HG03521 (cell line): Measurements from ENCODE around the gene HAUS5.

Source experiments
- ATAC-seq: cut with Tn5 transposase; IDR thresholded peaks from one replicate; pipeline ENCODE4 v1.9.1; 2021; ENCODE audit warnings: mild to moderate bottlenecking, moderate library complexity; ENCODE audit not compliant: unreplicated experiment

The HAUS5 gene

GRCh38 chr19:35607661-35608060 lies 4.9 kb upstream of the HAUS5 start:
- ATAC-seq: no peak

GRCh38 chr19:35608251-35608650 lies 4.3 kb upstream of the HAUS5 start:
- no peak for ATAC-seq

GRCh38 chr19:35609851-35610353 lies 2.6 kb upstream of the HAUS5 start:
- no peak for ATAC-seq

DNA sequence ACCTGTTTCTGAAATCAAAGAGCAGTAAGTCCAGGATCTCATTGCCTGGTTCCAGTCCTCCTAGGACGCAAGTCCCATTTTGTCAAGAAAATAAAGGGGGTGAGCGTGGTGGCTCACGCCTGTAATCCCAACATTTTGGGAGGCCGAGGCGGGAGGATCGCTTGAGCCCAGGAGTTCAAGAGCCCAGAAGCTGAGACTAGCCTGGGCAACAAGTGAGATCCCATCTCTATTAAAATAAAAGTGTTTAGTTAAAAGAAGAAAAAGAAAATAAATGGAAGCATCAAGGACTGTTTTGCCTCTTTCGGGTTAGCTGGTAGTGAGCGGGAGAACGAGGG lies 344 bp upstream of the HAUS5 start:
- ATAC-seq: no peak

DNA sequence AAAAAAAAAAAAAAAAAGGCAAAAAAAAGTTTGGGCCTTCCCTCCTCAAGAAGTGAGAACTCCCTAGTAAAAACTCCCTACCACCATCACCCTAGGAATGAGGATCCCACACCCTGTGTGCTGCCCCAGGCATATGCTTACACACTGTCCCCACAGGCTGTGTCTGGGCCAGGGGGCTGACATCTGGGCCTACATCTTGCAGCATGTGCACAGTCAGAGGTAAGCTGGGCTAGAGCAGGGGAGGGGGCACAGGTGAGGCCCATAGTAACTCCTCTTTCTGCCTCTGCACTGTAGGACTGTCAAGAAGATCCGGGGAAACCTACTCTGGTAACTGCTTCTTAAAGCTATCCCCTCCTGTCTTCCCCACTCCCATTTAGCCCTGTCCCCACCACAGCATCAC lies 1.0 kb downstream of the HAUS5 start:
- ATAC-seq: no peak

DNA sequence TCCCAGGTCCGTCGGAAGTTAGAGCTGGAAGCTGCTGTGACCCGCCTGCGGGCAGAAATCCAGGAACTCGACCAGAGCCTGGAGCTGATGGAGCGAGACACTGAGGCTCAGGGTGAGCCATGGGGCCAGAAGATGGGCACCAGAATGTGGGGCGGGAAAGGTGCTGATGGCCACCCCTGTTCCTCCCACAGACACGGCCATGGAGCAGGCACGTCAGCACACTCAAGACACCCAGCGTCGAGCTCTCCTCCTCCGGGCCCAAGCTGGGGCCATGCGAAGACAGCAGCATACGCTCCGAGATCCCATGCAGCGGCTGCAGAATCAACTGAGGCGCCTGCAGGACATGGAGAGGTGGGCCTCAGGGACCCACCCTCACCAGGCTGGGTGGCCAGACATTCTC lies 2.5 kb downstream of the HAUS5 start:
- ATAC-seq: no peak

DNA sequence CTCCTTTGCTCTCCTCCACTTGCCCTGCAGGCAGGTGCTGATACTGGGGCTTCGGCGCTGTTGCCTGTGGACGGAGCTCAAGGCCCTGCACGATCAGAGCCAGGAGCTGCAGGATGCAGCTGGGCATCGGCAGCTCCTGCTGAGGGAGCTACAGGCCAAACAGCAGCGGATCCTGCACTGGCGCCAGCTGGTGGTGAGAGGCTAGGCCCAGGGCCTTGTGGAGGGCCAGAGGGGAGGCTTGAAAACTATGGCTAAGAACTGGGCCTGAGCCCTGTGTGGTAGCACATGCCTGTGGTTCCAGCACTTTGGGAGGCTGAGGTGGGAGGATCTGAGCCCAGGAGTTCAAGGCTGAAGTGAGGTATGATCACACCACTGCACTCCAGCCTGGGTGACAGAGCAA lies 6.3 kb downstream of the HAUS5 start:
- no peak for ATAC-seq

DNA sequence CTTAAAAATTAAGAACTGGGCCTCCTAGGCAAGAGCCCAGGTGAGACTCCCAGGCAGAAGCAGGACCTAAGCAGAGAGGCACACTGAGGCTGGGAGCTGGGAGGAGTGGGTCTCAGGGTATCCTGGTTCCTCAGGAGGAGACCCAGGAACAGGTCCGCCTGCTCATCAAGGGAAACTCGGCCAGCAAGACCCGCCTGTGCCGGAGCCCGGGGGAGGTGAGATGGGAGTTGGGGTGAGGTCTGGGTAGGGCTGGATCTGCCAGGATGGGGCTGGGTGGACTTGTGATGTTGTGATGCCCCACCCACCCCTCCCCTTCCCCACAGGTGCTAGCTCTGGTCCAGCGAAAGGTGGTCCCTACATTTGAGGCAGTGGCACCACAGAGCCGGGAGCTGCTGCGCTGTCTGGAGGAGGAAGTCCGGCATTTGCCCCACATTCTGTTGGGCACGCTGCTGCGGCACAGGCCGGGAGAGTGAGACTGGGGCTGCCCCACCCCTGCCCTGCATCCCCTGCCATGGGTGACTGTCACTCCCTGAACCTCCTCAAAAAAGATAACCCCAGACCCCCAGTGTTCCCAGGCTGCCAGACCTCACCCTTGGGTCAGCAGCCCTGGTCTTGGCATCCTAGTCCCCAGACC lies 6.9 kb downstream of the HAUS5 start:
- ATAC-seq: no peak

DNA sequence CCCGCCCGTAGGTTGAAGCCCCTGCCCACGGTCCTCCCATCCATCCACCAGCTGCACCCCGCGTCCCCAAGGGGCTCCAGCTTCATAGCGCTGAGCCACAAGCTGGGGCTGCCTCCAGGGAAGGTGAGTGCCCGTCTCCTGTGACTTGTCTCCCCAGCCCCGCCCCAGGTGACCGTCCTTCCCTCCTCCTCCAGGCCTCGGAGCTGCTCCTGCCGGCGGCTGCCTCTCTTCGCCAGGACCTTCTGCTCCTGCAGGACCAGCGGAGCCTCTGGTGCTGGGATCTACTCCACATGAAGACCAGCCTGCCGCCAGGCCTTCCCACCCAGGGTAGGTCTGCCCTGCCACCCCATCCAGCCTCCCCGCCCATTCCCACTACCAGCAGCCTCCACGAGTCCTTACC lies 7.5 kb downstream of the HAUS5 start:
- ATAC-seq: no peak

GRCh38 chr19:35621708-35622107 lies 9.2 kb downstream of the HAUS5 start:
- no peak for ATAC-seq

DNA sequence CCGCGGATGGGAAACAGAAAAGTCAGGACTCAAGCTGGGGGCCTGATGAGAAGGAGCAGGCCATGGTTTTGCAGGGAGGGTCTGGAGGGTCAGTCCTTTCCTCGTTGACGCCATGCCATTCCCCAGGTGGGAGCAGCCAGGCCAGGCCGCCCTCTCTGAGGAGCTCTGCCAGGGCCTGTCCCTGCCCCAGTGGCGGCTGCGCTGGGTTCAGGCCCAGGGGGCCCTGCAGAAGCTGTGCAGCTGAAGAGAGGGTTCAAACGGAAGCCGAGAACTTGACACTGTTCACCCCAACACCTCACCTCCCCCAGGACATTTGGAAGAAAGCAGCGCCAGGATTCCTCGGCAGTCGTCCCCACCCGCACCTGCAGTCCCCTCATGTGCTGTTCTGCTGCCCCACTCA lies 10.2 kb downstream of the HAUS5 start:
- no peak for ATAC-seq

DNA sequence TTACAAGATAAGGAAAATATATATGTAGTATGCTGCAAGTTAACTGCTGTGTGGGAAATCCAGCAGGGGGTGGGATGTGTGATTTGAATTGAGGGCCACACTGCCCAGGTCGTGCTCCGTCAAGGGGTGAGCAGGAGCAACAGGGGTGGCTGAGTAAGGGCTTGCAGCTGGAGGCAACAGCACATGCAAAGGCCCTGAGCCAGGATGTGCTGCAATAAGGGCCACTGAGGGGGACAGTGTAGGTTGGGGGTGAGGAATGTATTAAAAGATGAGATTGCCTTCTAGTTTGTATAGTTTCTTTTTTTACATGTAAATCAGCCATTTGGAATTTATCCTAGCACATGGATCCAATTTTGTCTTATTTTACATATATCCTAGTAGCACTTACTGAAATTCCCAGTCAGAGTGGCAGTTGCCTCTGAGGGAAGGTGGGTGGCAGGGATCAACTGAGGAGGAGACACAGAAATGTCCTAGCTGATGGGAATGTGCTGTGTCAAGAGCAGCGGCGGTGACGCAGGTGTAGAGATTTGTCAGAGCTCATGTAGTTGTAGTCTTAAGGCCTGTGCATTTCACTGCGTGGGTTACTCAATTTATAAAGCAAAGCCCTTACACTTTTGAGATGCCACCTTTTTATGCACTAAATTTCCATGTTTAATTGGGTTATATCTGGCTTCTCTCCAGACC lies 10.9 kb downstream of the HAUS5 start:
- no peak for ATAC-seq

GRCh38 chr19:35628264-35628564 lies 15.7 kb downstream of the HAUS5 start:
- ATAC-seq: no peak

GRCh38 chr19:35628565-35629331 lies 16.2 kb downstream of the HAUS5 start, which contains the start of gene RBM42:
RBM42 (plus strand) TSS chr19:35629036; CDS start chr19:35629154, 118 bp downstream.
- ATAC-seq: peak; percentile 94

- peak; percentile 2 for ATAC-seq
Measured at GRCh38 chr19:35629332-35629633, 16.7 kb downstream of the HAUS5 start.

- no peak for ATAC-seq
Measured at GRCh38 chr19:35633727-35634440, 21.3 kb downstream of the HAUS5 start.

GRCh38 chr19:35636651-35637050 lies 24.1 kb downstream of the HAUS5 start:
- no peak for ATAC-seq

DNA sequence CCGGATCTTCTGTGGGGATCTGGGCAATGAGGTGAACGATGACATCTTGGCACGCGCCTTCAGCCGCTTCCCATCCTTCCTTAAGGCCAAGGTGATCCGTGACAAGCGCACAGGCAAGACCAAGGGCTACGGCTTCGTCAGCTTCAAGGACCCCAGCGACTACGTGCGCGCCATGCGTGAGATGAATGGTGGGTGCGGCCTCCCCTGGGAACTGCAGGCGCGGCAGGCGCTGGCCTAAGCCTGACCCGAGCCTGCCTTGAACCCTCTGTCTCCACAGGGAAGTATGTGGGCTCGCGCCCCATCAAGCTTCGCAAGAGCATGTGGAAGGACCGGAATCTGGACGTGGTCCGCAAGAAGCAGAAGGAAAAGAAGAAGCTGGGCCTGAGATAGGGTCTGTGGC lies 24.6 kb downstream of the HAUS5 start:
- no peak for ATAC-seq

DNA sequence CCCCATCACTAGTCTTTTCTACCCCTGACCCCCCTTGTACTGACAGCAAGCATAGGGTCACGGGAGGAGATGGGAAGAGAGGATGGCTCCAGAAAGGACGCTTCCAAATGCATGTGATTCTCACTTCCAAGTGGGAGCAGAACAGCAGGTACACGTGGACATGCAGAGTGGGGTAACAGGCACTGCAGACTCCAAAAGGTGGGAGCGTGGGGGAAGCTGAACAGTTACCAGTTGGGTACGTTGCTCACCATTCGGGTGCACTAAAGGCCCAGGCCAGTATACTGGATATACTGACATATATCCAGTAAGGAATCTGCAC lies 26.7 kb downstream of the HAUS5 start:
- no peak for ATAC-seq

DNA sequence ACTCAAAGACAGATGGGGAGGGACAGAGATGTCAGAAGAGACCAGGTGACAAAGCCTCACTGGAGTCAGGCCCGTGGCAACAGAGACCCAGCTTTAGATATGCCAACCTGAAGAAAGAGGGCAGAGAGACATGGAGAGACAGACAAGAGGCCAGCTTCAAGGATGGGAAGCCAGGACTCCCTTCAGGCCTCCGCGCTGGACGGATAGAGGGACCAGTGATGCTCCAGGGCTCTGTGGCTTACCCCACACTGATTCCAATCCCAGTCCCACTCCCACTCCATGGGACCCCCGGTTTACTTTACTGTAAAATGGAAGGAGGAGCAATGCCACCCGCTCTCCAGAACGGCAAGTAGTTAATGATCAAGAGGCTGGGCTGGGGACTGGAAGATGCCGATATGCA lies 27.3 kb downstream of the HAUS5 start:
- ATAC-seq: no peak

DNA sequence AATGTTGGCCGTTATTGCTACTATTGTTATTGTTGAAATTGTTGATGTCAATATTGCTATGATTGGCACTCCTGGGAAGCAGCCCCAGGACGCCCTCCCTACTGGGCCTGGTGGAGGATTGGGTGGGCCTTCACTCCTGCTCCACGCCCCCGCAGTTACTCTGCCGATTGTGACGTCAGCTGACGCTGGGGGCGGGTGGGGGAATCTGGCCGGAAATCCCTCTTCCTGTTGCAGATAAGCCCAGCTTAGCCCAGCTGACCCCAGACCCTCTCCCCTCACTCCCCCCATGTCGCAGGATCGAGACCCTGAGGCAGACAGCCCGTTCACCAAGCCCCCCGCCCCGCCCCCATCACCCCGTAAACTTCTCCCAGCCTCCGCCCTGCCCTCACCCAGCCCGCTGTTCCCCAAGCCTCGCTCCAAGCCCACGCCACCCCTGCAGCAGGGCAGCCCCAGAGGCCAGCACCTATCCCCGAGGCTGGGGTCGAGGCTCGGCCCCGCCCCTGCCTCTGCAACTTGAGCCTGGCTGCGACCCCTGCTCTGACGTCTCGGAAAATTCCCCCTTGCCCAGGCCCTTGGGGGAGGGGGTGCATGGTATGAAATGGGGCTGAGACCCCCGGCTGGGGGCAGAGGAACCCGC lies 29.1 kb downstream of the HAUS5 start, which contains the start of gene ETV2:
TSS of gene ETV2 (plus strand) at position 231 of the 637 bp plus-strand sequence. CDS start 716 bp downstream, outside the sequence.
- ATAC-seq: no peak
